Mesendoderm (in vitro differentiated cells): ENCODE data around the gene TMEM41B. TPM values are rescaled to one million over a fixed set of nuclear protein-coding genes. Genes with fewer than 3 reads are reported as not detected.
"Not testable (repeated sequence)": the region's sequence is repeated elsewhere in the genome, so short reads cannot be mapped to it uniquely, and the experiment has no call there.

ENCODE experiments used
- DNase-seq: peaks from one replicate; pipeline ENCODE4 v3.0.0; 2013
- H2AK5ac ChIP-seq: 2 replicates; pipeline ENCODE4 v1.6.1; 2013; ENCODE audit warnings: low read length, inconsistent platforms
- H2BK120ac ChIP-seq: 2 replicates; pipeline ENCODE4 v1.6.1; 2013; ENCODE audit warnings: low read depth, mild to moderate bottlenecking, low read length, moderate library complexity, mixed read lengths
- H2BK15ac ChIP-seq: replicated peaks from 2 replicates; pipeline ENCODE4 v1.6.1; 2013; ENCODE audit warnings: low read depth, mild to moderate bottlenecking, moderate library complexity
- H2BK5ac ChIP-seq: 2 replicates; pipeline ENCODE4 v1.6.1; 2013; ENCODE audit warnings: low read length, inconsistent platforms
- H3K18ac ChIP-seq: 2 replicates; pipeline ENCODE4 v1.6.1; 2013; ENCODE audit warnings: mild to moderate bottlenecking, low read length, mixed read lengths
- H3K23ac ChIP-seq: one replicate; pipeline ENCODE4 v1.6.1; 2013; ENCODE audit warnings: low read length
- H3K27ac ChIP-seq: 2 replicates; pipeline ENCODE4 v1.5.1; 2013; ENCODE audit warnings: low read depth, mild to moderate bottlenecking, inconsistent platforms, low read length, moderate library complexity
- H3K27me3 ChIP-seq: 2 replicates; pipeline ENCODE4 v1.6.1; 2013; ENCODE audit warnings: low read length, control low read depth, mild to moderate bottlenecking, inconsistent platforms; ENCODE audit not compliant: insufficient read depth, poor library complexity
- H3K36me3 ChIP-seq: 2 replicates; pipeline ENCODE4 v1.6.1; 2013; ENCODE audit warnings: low read length, inconsistent platforms; ENCODE audit not compliant: control insufficient read depth, insufficient read depth
- H3K4ac ChIP-seq: one replicate; pipeline ENCODE4 v1.6.1; 2013; ENCODE audit warnings: low read depth, mild to moderate bottlenecking, low read length, moderate library complexity
- H3K4me1 ChIP-seq: 2 replicates; pipeline ENCODE4 v1.6.1; 2013; ENCODE audit warnings: low read depth, low read length, inconsistent platforms; ENCODE audit not compliant: control insufficient read depth
- H3K4me2 ChIP-seq: 2 replicates; pipeline ENCODE4 v1.6.1; 2013; ENCODE audit warnings: low read length
- H3K4me3 ChIP-seq: 2 replicates; pipeline ENCODE4 v1.5.1; 2013; ENCODE audit warnings: mild to moderate bottlenecking, low read length
- H3K56ac ChIP-seq: one replicate; pipeline ENCODE4 v1.6.1; 2013; ENCODE audit warnings: low read length
- H3K79me1 ChIP-seq: 2 replicates; pipeline ENCODE4 v1.6.1; 2013; ENCODE audit warnings: low read length, inconsistent platforms
- H3K79me2 ChIP-seq: 2 replicates; pipeline ENCODE4 v1.6.1; 2013; ENCODE audit warnings: mild to moderate bottlenecking, low read length; ENCODE audit not compliant: control insufficient read depth, insufficient read depth
- H3K9ac ChIP-seq: 2 replicates; pipeline ENCODE4 v1.6.1; 2013; ENCODE audit warnings: low read length, inconsistent platforms
- H4K5ac ChIP-seq: one replicate; pipeline ENCODE4 v1.6.1; 2013; ENCODE audit warnings: low read length
- H4K8ac ChIP-seq: one replicate; pipeline ENCODE4 v1.6.1; 2013; ENCODE audit warnings: low read depth, mild to moderate bottlenecking, control low read depth, low read length, moderate library complexity
- WGBS: extraction: QIAGEN DNeasy Blood & Tissue Kit; methylation state at CpG from one replicate; pipeline ENCODE4 v1.1.7; 2013; ENCODE audit warnings: low lambda C conversion rate, missing lambda C conversion rate; ENCODE audit not compliant: insufficient coverage; ENCODE audit errors: extremely low coverage; 5-methylcytosine and 5-hydroxymethylcytosine counted together
- polyA plus RNA-seq, 2 experiments: library from polyadenylated mRNA; stranded (reverse); fragments of 200-250 nt; gene quantifications; one replicate each; pipeline ENCODE4 v1.2.3, GENCODE V29; 2013

Gene TMEM41B, protein sequence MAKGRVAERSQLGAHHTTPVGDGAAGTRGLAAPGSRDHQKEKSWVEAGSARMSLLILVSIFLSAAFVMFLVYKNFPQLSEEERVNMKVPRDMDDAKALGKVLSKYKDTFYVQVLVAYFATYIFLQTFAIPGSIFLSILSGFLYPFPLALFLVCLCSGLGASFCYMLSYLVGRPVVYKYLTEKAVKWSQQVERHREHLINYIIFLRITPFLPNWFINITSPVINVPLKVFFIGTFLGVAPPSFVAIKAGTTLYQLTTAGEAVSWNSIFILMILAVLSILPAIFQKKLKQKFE
- polyA plus RNA-seq (2013, experiment 1 of 2) = 45.8 TPM
- 44.7 TPM for polyA plus RNA-seq (2013, experiment 2 of 2)

DNA sequence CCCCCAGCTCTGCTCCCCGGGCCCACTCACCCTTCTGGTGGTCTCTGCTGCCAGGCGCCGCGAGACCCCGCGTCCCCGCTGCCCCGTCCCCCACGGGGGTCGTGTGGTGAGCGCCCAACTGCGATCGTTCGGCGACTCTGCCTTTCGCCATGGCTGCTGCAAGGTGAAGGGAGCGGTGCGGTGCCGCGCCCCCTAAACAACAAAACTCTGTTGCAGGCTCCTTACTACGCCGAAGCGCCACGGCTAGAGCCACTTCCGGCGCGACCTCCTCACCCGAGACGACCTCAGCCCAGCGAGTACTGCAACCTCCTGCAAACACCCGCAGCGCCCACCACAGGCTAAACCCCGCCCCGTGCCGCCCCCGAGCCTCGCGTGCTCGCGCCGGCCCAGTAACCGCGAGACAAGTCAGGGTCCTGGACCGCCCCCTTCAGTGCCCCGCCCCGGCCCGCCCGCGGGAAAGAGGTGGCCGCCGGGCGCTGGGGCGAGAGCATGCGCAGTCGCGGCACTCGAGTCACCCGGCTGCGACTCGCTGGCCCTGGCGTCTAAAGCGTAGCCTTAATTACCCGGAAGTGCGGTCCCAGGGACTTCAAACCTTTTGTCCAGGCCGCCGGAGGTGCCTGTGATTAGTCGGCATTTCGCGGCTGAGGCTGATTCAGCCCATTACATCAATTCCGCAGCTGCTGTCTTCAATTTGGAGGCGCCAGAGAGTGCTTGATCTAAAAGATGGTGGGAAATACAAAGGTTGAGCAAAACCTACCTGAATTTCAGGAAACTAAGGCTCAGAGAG lies at the start of gene TMEM41B:
Gene TMEM41B, minus strand, starts transcription at position 303 of the 787 bp plus-strand sequence. Its CDS starts 152 bp downstream, at position 151.
- peak; percentile 100 for DNase-seq
- no peaks in the 10 kb centered on the region for H3K79me1 ChIP-seq
- H4K5ac ChIP-seq = peak within 1 kb of the TSS; percentile 1
- peak within 1 kb of the TSS; percentile 43 for H3K4me2 ChIP-seq
- peak within 1 kb of the TSS; percentile 98 for H3K27ac ChIP-seq
- peak within 1 kb of the TSS; percentile 100 for H3K4ac ChIP-seq
- H3K27me3 ChIP-seq = no peaks in the 10 kb centered on the region
- no peak within 1 kb of the TSS for H3K23ac ChIP-seq
- H2BK120ac ChIP-seq = peak within 1 kb of the TSS; percentile 91
- WGBS = no CpG with 5 or more reads among the region's 71 CpGs
- H2AK5ac ChIP-seq = peak within 1 kb of the TSS; percentile 60
- H2BK5ac ChIP-seq = peak within 1 kb of the TSS; percentile 90
- H3K56ac ChIP-seq = peak within 1 kb of the TSS; percentile 95
- peak within 1 kb of the TSS; percentile 89 for H4K8ac ChIP-seq
- peaks cover 8% of the 10 kb centered on the region for H3K4me1 ChIP-seq
- H3K18ac ChIP-seq = peak within 1 kb of the TSS; percentile 94
- peak within 1 kb of the TSS; percentile 1 for H2BK15ac ChIP-seq
- peak within 1 kb of the TSS; percentile 98 for H3K4me3 ChIP-seq
- peak within 1 kb of the TSS; percentile 98 for H3K9ac ChIP-seq
- H3K79me2 ChIP-seq = peaks cover 42% of the 10 kb centered on the region
- H3K36me3 ChIP-seq = no peaks in the 10 kb centered on the region

DNA sequence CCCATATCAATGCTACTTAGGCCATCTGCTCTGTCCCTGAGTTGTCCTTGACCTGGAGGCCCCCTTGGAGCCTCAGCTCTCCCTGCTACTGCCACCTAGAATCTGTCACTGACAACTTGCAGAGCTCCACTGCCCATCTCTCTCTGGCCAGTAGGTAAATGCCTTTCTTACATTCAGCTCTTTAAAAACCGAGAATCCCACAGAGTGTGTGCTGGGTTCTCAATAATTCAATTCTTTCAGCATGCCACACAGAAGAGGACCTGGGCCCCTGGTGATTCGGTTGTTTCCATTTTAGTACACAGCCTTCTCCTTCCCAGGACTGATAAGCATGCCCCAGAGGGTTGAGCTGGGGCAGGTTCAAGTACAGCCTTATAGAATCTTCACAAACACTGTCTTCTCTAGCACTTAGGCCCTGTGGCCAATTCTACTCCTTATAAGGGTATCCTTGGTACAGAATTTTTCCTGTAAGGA lies 48.0 kb upstream of the TMEM41B start:
- Histone ChIP-seq H2BK120ac (peak overlapping the region; percentile 93), H3K56ac (peak overlapping the region; percentile 78), H3K27ac (peak overlapping the region; percentile 63), H3K4me2 (no peak overlapping the region), H2BK5ac (peak overlapping the region; percentile 57), H4K5ac (no peak overlapping the region), H2AK5ac (no peak overlapping the region), H3K4me1 (peaks cover 7% of the 10 kb centered on the region), H3K18ac (peak overlapping the region; percentile 92), H2BK15ac (peak overlapping the region; percentile 47), H3K9ac (peak overlapping the region; percentile 3), H4K8ac (no peak overlapping the region), H3K23ac (no peak overlapping the region), H3K27me3 (no peaks in the 10 kb centered on the region), H3K36me3 (no peaks in the 10 kb centered on the region), H3K4me3 (no peak overlapping the region), H3K4ac (peak overlapping the region; percentile 96), H3K79me2 (no peaks in the 10 kb centered on the region), H3K79me1 (no peaks in the 10 kb centered on the region)
- WGBS = no CpG with 5 or more reads among the region's 2 CpGs
- DNase-seq = peak; percentile 71

DNA sequence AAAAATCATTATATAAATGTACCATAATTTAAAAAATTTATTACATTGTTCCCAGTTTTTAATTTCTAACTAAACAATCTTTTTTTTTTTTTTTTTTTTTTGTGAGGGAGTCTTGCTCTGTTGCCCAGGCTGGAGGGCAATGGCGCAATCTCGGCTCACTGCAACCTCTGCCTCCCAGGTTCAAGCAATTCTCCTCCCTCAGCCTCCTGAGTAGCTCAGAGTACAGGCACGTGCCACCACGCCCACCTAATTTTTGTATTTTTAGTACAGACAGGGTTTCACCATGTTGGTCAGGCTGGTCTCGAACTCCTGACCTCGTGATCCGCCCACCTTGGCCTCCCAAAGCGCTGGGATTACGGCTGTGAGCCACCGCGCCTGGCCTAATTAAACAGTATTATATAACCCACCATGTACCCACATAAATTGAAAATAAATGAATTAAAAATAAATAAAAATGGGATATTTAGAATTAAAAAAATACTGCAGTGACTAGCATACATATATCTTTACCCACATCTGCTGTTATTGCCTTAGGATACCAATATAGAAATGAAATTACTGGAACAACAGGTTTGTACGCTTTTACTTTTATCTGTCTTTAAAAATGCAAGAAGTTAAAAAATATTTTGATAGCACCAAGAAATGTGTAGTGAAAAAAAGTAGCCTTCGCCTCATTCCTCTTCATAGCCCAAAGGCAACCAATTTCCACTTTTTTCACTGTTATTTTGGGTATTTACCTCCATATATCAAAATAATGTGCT lies 46.6 kb upstream of the TMEM41B start:
- not testable (repeated sequence) for H3K23ac ChIP-seq, H3K79me2 ChIP-seq, H3K36me3 ChIP-seq, H3K79me1 ChIP-seq, DNase-seq, H2BK120ac ChIP-seq, H2BK5ac ChIP-seq, H3K27ac ChIP-seq, H3K9ac ChIP-seq, H3K4me2 ChIP-seq, H3K56ac ChIP-seq, H4K8ac ChIP-seq, H2AK5ac ChIP-seq, H3K27me3 ChIP-seq, H3K4me3 ChIP-seq, H3K18ac ChIP-seq, H2BK15ac ChIP-seq, H4K5ac ChIP-seq, H3K4me1 ChIP-seq
- no CpG with 5 or more reads among the region's 13 CpGs for WGBS
- H3K4ac ChIP-seq = peak overlapping the region; percentile 55

DNA sequence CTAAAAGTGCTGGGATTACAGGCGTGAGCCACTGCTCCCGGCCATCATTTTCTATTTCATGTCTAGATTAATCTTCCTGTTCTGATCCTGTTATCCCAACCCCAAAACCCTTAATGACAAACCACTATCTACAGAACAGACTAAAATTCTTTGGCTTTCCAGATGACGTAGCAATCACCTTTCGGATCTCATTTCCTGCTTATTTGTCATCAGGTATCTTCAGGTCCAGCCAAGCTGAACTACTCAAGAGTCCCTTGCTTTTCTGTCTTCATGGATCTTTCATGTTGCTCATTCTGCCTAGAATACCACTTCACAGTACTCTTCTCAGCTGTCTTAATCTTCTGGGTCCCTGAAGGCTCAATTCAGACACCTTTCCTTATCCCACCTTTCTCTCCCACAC lies 42.6 kb upstream of the TMEM41B start:
- Histone ChIP-seq H3K79me2 (no peaks in the 10 kb centered on the region), H3K27ac (no peak overlapping the region), H3K4me2 (no peak overlapping the region), H4K8ac (no peak overlapping the region), H3K18ac (no peak overlapping the region), H3K4ac (no peak overlapping the region), H2BK15ac (no peak overlapping the region), H3K23ac (no peak overlapping the region), H2BK5ac (no peak overlapping the region), H3K9ac (no peak overlapping the region), H3K56ac (no peak overlapping the region), H3K4me3 (no peak overlapping the region), H4K5ac (no peak overlapping the region), H3K79me1 (no peaks in the 10 kb centered on the region), H2AK5ac (no peak overlapping the region), H3K36me3 (no peaks in the 10 kb centered on the region), H3K27me3 (no peaks in the 10 kb centered on the region), H2BK120ac (no peak overlapping the region), H3K4me1 (no peaks in the 10 kb centered on the region)
- peak; percentile 27 for DNase-seq
- WGBS = no CpG with 5 or more reads among the region's 4 CpGs

DNA sequence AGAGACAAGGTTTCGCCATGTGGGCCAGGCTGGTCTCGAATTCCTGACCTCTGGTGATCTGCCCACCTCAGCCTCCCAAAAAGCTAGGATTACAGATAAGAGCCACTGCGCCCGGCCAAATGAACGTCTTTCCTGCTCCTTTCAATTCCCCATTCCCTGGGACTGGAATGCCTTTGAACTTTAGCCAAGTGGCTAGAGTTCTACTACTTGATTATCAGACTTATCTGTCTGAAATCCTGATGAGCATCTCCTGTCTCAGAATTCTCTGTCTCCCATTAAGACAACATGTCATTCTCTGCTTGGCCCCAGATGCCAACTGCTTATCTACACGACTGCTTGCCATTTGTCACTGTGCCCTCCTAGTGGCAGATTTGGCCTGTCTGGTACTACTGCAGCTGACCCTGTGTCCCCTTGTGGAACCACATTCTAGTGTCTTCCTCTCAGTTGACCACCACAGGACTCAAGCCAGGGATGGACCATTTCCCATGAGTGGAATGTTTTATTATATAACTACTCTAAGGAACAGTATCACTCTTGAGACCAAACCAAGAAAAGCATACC lies 37.0 kb upstream of the TMEM41B start:
- Histone ChIP-seq H3K79me2 (no peaks in the 10 kb centered on the region), H3K4me1 (peaks cover 2% of the 10 kb centered on the region), H3K23ac (no peak overlapping the region), H3K27me3 (no peaks in the 10 kb centered on the region), H2AK5ac (no peak overlapping the region), H2BK15ac (no peak overlapping the region), H2BK120ac (no peak overlapping the region), H3K18ac (no peak overlapping the region), H2BK5ac (no peak overlapping the region), H3K27ac (no peak overlapping the region), H4K5ac (no peak overlapping the region), H3K4me2 (no peak overlapping the region), H3K9ac (no peak overlapping the region), H3K4me3 (no peak overlapping the region), H4K8ac (no peak overlapping the region), H3K79me1 (no peaks in the 10 kb centered on the region), H3K36me3 (no peaks in the 10 kb centered on the region), H3K56ac (no peak overlapping the region), H3K4ac (no peak overlapping the region)
- peak; percentile 62 for DNase-seq
- no CpG with 5 or more reads among the region's 6 CpGs for WGBS
